Urinary bladder (tissue), 4 donors: ENCODE data around the gene CDA. TPM values are rescaled to one million over a fixed set of nuclear protein-coding genes. Genes with fewer than 3 reads are reported as not detected.

Source experiments
- DNase-seq: peaks from one replicate; pipeline ENCODE4 v3.0.0-alpha.2; 2015; ENCODE audit errors: extremely low spot score
- H3K27ac ChIP-seq: one replicate; pipeline ENCODE4 v1.5.1; 2013; ENCODE audit warnings: low read depth, mild to moderate bottlenecking, moderate library complexity
- H3K36me3 ChIP-seq: one replicate; pipeline ENCODE4 v1.6.1; 2013; ENCODE audit warnings: mild to moderate bottlenecking, moderate library complexity; ENCODE audit not compliant: insufficient read depth
- H3K4me1 ChIP-seq: one replicate; pipeline ENCODE4 v1.6.1; 2013; ENCODE audit warnings: mild to moderate bottlenecking, moderate library complexity; ENCODE audit not compliant: insufficient read depth
- H3K4me3 ChIP-seq: one replicate; pipeline ENCODE4 v1.5.1; 2013; ENCODE audit warnings: low read depth, low read length
- WGBS: extraction: QIAGEN DNeasy Blood & Tissue Kit; methylation state at CpG from one replicate; pipeline ENCODE4 v1.1.7; 2013; 5-methylcytosine and 5-hydroxymethylcytosine counted together
- polyA plus RNA-seq: library from polyadenylated mRNA; stranded (reverse); fragments of 200-250 nt; gene quantifications from one replicate; pipeline ENCODE4 v1.2.3, GENCODE V29; 2013
- total RNA-seq: library from RNA; depleted of rRNA; stranded (reverse); fragments of >200 nt; gene quantifications from one replicate; pipeline ENCODE4 v1.2.3, GENCODE V29; 2014
- donor health status: healthy with polysubstance abuse.
- donor health status: healthy.

CDA gene
- total RNA-seq (0.53 TPM), polyA plus RNA-seq (5.1 TPM)

GRCh38 chr1:20588634-20589225 is at the start of gene CDA:
CDA (plus strand) TSS chr1:20589097; CDS start chr1:20589130, 33 bp downstream.
- no peak within 1 kb of the TSS for H3K4me3 ChIP-seq
- no peaks in the 10 kb centered on the region for H3K4me1 ChIP-seq
- no peak for DNase-seq
- H3K27ac ChIP-seq, result no peak within 1 kb of the TSS
- WGBS, result 41% methylated on average over 11 of the region's 11 CpGs
- H3K36me3 ChIP-seq, result no peaks in the 10 kb centered on the region

- WGBS, result 78% methylated on average over 1 of the region's 1 CpG
- H3K4me1 ChIP-seq, result no peaks in the 10 kb centered on the region
- no peak overlapping the region for H3K27ac ChIP-seq
- no peak overlapping the region for H3K4me3 ChIP-seq
- H3K36me3 ChIP-seq, result no peaks in the 10 kb centered on the region
- DNase-seq, result no peak
Measured at GRCh38 chr1:20540281-20540680, 48.6 kb upstream of the CDA start.

GRCh38 chr1:20546637-20547036 is 42.3 kb upstream of the CDA start:
- Histone ChIP-seq H3K36me3 (no peaks in the 10 kb centered on the region), H3K4me3 (no peak overlapping the region), H3K4me1 (no peaks in the 10 kb centered on the region), H3K27ac (no peak overlapping the region)
- WGBS, result 90% methylated on average over 3 of the region's 3 CpGs
- no peak for DNase-seq

GRCh38 chr1:20551161-20551560 is 37.7 kb upstream of the CDA start:
- no peak for DNase-seq
- 75% methylated on average over 3 of the region's 3 CpGs for WGBS
- Histone ChIP-seq H3K27ac (no peak overlapping the region), H3K4me3 (no peak overlapping the region), H3K36me3 (no peaks in the 10 kb centered on the region), H3K4me1 (no peaks in the 10 kb centered on the region)

GRCh38 chr1:20551945-20552727 is 36.8 kb upstream of the CDA start, which contains the start of gene FAM43B:
FAM43B (plus strand) TSS chr1:20552573; CDS start chr1:20552974, 401 bp downstream.
- H3K4me3 ChIP-seq, result peak within 1 kb of the TSS; percentile 5
- H3K36me3 ChIP-seq, result no peaks in the 10 kb centered on the region
- no peaks in the 10 kb centered on the region for H3K4me1 ChIP-seq
- no peak within 1 kb of the TSS for H3K27ac ChIP-seq
- peak; percentile 60 for DNase-seq
- WGBS, result 3% methylated on average over 47 of the region's 47 CpGs

- 1% methylated on average over 82 of the region's 82 CpGs for WGBS
- no peak for DNase-seq
- Histone ChIP-seq H3K36me3 (no peaks in the 10 kb centered on the region), H3K27ac (no peak overlapping the region), H3K4me3 (peak overlapping the region; percentile 5), H3K4me1 (no peaks in the 10 kb centered on the region)
Measured at GRCh38 chr1:20552728-20553445, 36.0 kb upstream of the CDA start.

GRCh38 chr1:20555025-20555757 is 33.7 kb upstream of the CDA start:
- H3K36me3 ChIP-seq, result no peaks in the 10 kb centered on the region
- H3K27ac ChIP-seq, result no peak overlapping the region
- WGBS, result 39% methylated on average over 7 of the region's 7 CpGs
- H3K4me3 ChIP-seq, result no peak overlapping the region
- no peaks in the 10 kb centered on the region for H3K4me1 ChIP-seq
- no peak for DNase-seq

- Histone ChIP-seq H3K4me1 (no peaks in the 10 kb centered on the region), H3K27ac (no peak overlapping the region)
- DNase-seq, result no peak
Measured at GRCh38 chr1:20555758-20556120, 33.2 kb upstream of the CDA start.

GRCh38 chr1:20558191-20558590 is 30.7 kb upstream of the CDA start:
- WGBS, result 65% methylated on average over 5 of the region's 5 CpGs
- Histone ChIP-seq H3K4me3 (no peak overlapping the region), H3K36me3 (no peaks in the 10 kb centered on the region), H3K4me1 (no peaks in the 10 kb centered on the region), H3K27ac (no peak overlapping the region)
- DNase-seq, result no peak

More at GRCh38 chr1:20555758-20556120, 33.2 kb upstream of the CDA start:
- Histone ChIP-seq H3K36me3 (no peaks in the 10 kb centered on the region), H3K4me3 (no peak overlapping the region)
- WGBS, result 81% methylated on average over 4 of the region's 4 CpGs

GRCh38 chr1:20560966-20561365 is 27.9 kb upstream of the CDA start:
- 82% methylated on average over 1 of the region's 1 CpG for WGBS
- DNase-seq, result no peak

GRCh38 chr1:20565234-20565633 is 23.7 kb upstream of the CDA start:
- no peak for DNase-seq
- H3K36me3 ChIP-seq, result no peaks in the 10 kb centered on the region
- H3K4me3 ChIP-seq, result no peak overlapping the region
- no peaks in the 10 kb centered on the region for H3K4me1 ChIP-seq
- whole genome bisulfite sequencing, result 70% methylated on average over 4 of the region's 4 CpGs
- H3K27ac ChIP-seq, result no peak overlapping the region

More at GRCh38 chr1:20560966-20561365, 27.9 kb upstream of the CDA start:
- H3K36me3 ChIP-seq, result no peaks in the 10 kb centered on the region
- no peak overlapping the region for H3K27ac ChIP-seq
- H3K4me3 ChIP-seq, result no peak overlapping the region
- H3K4me1 ChIP-seq, result no peaks in the 10 kb centered on the region

- DNase-seq, result no peak
- Histone ChIP-seq H3K4me3 (no peak overlapping the region), H3K36me3 (no peaks in the 10 kb centered on the region), H3K4me1 (no peaks in the 10 kb centered on the region), H3K27ac (no peak overlapping the region)
- 67% methylated on average over 4 of the region's 4 CpGs for WGBS
Measured at GRCh38 chr1:20569523-20570098, 19.3 kb upstream of the CDA start.

GRCh38 chr1:20571427-20571826 is 17.5 kb upstream of the CDA start:
- H3K27ac ChIP-seq, result no peak overlapping the region
- H3K36me3 ChIP-seq, result no peaks in the 10 kb centered on the region
- DNase-seq, result no peak
- H3K4me3 ChIP-seq, result no peak overlapping the region
- H3K4me1 ChIP-seq, result no peaks in the 10 kb centered on the region
- 90% methylated on average over 5 of the region's 5 CpGs for WGBS
